Colon (tissue), 2 donors: ENCODE measurements around the gene SLC17A9.
"Not testable (repeated sequence)": the region's sequence is repeated elsewhere in the genome, so short reads cannot be mapped to it uniquely, and the experiment has no call there.

Experiments
- FAIRE-seq: peaks from 2 replicates; lab custom pipeline; 2012; peaks lifted over from hg19 to GRCh38; lab: Jason Lieb, UNC
- donor health status: control.
- donor health status: control.

SLC17A9 gene

DNA sequence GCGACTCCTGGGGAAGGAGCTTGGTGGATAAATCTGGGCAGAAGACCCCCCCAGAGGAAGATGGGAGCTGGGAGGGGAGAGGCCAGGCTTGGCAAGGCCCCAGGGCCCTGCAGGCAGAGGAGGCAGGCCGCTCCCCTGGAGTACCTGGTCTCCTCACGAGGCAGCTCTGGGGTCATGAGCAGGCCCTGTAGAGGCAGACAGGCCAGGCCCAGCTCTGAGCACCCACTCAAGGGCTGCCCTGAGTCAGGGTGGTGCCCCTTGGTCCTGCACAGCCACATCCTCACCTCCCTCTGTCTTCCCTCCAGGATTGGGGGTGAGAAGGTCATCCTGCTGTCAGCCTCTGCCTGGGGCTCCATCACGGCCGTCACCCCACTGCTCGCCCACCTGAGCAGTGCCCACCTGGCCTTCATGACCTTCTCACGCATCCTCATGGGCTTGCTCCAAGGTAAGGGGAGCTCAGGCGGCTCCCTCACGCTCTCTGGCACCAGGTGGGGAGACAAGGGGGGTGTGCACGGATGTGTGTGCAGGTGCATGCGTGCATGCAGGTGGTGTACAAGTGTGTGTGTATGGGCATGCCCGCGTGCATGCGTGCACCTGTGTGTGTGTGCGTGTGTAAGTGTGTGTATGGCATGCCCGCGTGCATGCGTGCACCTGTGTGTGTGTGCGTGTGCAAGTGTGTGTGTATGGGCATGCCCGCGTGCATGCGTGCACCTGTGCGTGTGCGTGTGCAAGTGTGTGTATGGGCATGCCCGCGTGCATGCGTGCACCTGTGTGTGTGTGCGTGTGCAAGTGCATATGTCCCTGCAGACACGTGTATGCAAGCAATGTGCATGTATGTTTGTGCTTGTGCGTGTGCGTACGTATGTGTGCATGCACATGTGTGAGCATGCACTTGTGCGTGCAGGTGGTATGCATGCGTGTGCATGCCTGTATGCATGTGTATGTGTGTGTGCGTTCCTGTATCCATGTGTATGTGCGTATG is 4.9 kb downstream of the SLC17A9 start:
- FAIRE-seq, result no peak

DNA sequence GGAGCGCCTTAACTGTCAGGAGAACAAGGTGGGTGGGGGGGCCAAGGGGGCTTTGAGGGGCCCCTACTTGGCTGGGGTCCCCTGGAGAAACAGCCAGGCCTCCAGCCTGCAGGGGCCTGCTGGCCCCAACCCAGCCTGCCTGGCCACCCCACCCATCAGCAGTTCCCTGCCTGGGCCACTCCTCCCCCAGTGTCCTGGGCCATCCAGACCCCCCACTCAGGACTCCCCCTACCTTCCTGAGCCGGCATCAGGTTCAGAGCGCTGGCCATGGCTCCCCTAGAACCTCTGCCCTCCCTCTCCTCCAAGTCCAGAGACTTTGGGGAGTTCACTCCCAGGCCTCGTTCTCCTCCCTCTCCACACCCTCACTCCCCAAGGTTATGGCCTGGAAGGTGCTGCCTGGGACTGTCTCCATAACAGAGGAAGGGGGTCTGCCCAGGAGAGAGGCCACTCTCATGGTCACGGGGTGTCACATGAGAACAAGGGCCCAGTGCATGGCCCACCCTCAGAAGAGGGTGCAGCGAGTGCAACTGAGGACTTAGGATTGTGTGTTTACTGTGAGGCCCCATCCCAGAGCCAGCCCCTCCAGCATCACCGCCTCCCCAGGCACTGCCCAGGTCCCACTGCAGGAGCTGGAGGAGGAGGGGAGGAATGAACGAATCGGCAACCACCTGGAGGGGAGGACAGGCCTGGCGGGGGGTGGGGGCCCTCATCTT is 6.0 kb downstream of the SLC17A9 start:
- FAIRE-seq, result no peak

DNA sequence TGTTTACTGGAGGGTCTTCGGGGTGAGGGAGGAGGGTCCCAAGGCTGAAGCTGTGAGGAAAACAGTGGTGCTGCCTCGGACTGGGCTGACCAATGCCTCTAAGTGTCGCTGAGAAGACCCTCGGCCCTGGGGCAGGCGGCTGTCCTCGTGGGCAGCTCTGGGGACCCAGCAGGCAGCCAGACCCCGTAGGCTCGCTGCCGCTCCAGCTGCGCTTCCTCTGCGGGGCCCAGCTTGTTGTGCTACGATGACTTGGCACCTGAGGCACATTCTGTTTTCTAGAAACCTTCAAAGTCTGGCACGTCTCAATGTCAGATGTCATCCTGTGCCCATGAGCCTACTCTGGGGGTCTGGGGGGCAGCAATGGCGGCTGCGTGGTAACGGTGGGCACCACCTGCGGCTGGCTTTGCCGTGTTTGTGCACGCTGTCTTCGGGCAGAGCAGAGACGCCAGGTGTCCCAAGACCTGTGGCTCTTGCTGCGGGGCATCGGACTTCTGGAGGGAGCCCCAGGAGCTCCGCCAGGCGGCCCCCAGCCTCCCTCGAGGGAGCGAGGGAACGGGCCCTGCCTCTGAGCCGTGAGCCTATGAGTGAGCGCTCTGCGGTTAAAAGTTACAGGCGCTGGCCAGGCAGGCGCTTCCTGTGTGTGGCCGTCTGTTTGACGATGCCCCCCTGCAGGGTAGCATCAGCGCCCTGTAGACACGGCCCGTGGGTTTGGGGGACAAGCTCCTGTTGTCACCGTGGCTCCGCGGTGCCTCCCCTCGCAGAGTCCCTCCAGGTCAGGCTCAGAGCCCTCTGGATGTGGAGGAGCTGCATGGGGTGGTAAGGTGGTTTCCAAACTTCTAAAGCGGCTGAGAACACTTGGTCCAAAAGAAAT is 6.8 kb downstream of the SLC17A9 start:
- FAIRE-seq, result no peak

DNA sequence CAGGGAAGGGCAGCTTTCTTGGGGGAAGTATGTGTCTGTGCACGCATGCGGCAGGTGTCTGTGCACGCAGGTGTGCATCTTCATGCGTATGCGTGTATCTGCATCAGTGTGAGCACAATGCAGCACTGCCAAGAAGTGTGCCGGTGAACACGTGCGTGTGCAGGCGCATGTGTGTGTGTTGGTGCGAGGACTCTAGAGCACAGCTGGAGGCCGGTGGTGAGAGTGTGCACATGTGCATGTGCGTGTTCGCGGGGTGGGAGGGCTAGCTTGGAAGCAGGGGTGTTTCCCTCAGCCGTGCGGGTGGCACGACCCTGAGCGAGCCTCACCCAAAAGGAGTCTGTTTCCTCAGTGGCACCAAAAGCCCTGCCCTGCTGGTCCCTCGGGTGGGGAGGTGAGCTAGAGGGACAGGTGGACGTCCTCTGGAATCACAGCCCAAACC is 7.5 kb downstream of the SLC17A9 start:
- no peak for FAIRE-seq

DNA sequence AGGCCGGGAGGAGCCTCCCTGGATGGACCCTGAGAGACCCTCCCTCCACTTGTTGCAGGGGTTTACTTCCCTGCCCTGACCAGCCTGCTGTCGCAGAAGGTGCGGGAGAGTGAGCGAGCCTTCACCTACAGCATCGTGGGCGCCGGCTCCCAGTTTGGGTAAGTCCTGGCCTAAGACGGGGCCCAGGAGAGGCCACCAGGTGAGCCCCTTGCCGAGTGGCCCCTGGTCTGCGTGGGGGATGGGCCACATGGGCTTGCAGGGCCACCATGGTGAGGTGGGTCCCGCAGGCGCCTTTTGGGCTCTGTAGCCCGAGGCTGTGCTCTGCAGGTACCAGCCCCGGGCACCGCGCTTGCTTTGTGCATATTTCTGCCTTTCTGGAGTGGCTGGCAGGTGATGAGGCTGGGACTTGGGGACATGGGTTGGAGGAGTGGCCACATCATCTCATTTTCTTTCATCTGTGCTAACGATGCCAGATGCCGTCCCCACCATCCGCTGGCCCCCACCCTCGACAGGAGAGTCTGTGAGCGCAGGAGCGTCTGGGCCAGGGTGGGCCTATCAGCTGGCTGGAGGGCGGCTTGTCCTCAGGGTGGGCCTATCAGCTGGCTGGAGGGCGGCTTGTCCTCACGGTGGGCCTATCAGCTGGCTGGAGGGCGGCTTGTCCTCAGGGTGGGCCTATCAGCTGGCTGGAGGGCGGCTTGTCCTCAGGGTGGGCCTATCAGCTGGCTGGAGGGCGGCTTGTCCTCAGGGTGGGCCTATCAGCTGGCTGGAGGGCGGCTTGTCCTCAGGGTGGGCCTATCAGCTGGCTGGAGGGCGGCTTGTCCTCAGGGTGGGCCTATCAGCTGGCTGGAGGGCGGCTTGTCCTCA is 8.2 kb downstream of the SLC17A9 start:
- not testable (repeated sequence) for FAIRE-seq

DNA sequence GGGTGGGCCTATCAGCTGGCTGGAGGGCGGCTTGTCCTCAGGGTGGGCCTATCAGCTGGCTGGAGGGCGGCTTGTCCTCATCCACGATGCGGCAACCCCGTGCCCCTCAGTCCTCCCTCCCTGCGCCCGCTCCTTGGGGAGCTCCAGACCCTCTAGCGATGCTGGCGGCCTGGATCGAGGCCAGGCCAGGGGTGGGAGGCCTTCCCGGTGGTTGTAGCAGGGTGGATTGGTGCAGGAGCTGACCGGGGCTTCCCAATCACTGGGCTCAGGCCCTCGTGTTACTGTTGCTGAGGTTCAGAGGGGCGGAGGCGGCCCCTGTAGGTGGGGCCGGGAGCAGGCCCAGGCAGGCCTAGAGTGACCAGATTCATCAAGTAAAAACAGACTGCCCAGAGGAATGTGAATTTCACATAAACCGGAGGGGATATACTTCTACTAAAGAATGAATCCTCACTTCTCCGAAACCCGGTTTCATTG is 8.8 kb downstream of the SLC17A9 start:
- no peak for FAIRE-seq

DNA sequence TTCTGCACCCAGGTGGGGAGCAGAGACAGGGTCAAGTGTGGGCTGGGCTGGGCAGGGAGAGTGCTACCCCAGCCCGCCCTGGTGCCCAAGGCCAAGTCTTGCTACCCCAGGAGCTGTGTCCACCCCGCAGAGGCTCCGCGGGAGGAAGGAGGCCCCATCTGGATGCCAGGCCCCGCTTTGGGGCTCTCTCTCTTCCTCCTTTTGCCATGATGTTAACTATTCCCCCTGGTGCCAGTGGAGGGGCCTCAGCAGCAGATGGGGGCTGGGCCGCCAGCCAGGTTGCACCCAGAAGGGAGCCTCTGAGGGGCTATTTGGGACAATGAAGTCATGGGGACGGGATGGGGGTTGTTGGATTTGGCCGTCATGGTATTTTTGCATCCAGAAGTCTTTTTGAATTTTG is 9.3 kb downstream of the SLC17A9 start:
- no peak for FAIRE-seq

DNA sequence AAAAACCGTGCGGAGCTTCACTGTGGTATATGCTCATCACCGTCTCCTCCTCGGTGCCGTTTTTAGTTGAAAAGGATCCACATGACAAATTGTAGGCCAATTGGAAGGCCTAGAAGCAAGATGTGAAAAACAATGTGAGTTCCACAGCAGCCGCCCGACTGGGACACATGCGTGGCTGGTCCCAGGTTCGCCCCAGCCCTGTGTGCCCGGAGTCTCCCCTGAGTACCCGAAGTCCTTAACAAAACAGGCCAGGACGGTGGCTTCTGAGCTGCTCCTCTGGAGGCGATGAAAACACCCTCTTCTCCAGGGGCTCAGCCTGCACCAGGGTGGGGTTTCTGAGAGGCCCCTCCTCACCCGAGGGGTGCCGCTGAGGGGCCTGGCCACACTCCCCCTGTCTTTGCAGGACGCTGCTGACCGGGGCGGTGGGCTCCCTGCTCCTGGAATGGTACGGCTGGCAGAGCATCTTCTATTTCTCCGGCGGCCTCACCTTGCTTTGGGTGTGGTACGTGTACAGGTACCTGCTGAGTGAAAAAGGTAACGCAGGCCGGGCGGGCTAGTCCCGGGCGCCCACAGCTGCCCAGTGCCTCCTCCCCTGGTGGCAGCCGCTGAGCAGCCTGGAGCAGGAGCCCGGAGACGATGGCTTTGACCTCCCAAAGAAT is 9.8 kb downstream of the SLC17A9 start:
- FAIRE-seq, result no peak

DNA sequence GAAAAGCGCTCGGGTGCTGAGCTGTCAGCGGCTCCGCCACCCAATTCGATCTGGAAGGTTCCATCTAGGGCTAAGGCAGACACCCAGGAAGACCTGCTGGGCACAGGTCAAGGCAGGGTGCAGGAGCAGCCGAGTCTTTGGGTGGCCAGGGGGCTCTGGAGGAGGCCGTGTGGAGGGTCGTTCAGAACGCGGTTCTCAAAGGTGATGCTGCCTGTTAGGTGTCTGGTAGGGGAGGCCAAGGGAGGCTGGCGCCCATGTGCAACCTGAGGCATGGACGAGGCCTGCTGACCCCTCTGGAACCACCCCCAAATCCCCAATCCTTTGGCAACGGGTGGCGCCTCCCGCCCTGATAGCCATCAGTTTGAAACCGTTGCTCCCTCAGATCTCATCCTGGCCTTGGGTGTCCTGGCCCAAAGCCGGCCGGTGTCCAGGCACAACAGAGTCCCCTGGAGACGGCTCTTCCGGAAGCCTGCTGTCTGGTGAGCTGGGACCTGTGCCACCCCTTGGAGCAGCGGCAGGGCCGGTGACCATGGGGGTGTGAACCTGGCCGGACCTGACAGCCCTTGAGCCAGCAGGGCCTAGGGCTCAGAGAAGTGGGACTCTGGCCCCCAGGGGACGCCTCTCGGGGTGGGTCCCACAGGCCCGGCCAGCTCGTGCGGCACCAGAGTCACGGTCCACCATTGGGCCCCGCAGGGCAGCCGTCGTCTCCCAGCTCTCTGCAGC is 10.5 kb downstream of the SLC17A9 start:
- FAIRE-seq, result no peak

DNA sequence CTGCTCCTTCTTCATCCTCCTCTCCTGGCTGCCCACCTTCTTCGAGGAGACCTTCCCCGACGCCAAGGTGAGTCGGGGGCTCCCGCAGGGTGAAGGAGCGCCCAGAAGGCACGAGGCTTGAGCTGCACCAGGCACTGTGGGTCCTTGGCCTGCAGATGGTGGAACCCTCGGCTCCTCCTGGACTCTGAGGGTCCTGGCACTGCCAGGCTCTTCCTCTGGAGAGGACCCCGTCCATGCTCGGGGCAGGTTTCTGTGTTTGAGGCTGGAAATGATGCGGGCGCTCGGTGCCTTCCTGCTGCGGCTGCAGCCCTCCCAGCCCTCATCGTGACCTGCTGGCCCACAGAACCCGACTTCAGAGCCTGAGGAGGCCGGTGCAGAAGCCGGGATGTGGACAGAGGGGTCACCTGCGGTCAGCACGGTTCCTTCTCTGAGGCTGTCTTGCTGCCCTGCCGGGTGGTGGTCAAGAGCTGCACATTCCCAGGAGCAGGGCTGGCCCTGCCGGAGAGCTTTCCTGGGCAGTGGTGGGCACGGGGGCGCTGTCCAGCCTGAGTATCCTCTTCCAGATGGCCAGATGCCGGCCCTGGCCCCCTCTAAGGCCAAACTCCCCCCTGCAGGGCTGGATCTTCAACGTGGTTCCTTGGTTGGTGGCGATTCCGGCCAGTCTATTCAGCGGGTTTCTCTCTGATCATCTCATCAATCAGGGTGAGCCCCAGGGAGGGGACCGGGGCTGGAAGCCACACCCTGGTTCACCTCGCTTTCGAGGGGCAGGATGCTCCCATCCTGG is 11.3 kb downstream of the SLC17A9 start:
- no peak for FAIRE-seq

DNA sequence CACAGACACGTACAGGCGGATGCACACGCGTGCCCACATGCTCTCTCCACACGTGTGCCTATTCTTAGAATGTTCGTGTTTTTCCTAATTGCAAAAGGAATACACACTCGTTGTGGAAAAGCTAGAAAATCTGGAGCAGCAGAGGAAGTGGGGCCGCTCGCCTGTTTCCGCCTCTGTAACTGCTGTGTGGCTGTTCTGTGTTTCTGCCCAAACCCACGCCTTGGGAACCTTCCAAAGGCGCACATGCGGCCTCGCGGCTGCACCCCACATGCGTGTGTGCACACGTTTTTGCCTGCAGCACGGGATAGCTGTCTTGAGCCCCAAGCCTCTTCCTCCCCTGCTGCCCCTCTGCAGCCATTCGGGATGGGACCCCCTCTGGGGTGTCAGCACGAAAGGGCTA is 12.2 kb downstream of the SLC17A9 start:
- FAIRE-seq, result no peak

DNA sequence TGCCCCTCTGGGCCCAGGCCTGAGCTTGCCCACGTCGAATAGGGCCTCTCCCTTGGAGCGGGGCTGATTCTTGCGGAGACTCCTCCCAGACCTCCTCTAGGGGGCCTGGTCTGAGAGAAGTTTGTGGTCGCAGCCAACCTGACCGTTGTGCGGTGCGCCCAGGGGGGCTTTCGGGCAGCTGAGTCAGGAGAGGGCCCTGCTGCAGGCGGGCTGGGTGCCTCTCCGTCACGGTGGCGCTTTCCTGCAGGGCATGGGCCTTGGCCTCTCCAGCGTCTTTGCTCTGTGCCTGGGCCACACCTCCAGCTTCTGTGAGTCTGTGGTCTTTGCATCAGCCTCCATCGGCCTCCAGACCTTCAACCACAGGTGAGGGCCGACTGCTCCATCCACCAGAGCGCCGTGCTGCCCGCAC is 12.9 kb downstream of the SLC17A9 start:
- FAIRE-seq, result no peak

DNA sequence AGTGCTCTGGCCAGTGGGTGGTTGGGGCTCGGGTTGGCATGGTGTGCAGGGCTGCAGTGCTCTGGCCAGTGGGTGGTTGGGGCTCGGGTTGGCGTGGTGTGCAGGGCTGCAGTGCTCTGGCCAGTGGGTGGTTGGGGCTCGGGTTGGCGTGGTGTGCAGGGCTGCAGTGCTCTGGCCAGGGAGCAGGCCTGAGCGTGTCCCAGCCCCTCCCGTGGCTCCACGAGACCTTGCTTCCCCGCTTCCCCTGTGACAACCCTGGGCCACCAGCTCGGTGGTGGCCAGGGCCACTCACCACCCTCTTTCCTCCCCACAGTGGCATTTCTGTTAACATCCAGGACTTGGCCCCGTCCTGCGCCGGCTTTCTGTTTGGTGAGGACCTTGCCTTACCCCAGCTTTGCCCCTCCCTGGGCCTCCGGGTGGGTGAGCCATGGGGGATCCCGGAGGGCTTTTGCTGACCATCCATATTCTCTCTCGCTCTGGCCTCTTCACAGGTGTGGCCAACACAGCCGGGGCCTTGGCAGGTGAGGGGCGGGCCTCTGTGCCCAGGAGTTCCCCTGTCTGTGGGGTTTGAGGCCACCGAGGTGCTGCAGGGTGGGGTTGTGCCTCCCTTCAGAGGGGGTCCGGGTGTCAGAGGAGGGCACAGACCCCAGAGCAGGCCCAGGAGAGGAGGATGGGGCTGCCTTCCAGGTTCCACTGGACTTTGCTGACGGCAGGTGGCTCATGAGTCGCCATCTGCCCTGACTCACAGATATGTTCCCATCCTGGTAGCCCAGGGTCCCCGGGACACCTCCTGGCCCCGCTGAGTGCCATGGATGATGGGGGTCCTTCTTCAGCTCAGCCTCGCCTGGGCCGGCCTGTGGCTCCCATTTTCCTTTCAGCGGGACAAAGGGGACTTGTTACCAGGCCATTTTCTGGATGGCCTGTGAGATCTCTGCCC is 14.0 kb downstream of the SLC17A9 start:
- FAIRE-seq, result no peak

DNA sequence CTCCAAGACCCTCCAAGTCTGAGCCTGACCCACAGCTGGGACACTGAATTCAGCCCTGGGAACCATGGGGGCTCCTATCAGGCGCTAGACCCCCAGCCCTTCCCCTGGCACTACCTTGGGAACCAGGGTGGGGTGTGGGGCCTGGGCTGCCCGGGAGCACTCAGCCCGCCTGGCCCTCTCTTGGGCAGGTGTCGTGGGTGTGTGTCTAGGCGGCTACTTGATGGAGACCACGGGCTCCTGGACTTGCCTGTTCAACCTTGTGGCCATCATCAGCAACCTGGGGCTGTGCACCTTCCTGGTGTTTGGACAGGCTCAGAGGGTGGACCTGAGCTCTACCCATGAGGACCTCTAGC is 14.6 kb downstream of the SLC17A9 start:
- FAIRE-seq, result no peak

DNA sequence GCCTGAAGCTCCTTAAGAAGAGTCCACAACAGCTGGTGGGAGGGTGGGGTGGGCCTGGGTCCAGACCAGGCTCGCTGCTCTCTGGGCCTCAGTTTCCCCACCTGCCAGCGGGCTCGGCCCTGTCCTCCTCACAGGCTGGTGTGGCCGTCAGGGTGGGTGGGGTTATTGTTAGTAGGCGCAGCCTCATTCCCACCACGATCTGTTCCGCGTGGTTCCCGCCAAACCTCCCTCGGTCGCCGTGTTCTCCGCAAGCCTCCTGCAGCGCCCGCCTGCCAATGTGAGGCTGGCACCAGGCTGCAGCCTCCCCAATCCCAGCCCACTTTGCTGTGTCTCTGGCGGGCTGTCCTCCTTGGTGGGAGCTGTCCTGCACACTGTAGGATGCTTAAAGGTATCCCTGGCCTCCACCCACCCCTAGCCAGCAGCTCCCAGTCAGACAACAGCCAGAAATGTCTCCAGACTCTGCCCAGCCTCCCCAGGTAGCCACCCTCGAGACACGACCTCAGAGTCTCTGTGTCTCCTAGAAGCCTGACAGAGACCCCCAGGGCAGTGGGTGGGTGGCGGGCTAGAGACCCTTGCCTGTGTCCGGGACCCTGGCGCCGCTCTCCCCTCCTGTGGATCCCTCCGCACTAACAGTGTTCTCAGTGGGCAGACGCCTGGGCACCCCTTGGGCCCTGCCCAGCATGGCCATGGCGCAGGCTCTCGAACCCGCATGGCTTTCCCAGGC is 15.3 kb downstream of the SLC17A9 start:
- no peak for FAIRE-seq

DNA sequence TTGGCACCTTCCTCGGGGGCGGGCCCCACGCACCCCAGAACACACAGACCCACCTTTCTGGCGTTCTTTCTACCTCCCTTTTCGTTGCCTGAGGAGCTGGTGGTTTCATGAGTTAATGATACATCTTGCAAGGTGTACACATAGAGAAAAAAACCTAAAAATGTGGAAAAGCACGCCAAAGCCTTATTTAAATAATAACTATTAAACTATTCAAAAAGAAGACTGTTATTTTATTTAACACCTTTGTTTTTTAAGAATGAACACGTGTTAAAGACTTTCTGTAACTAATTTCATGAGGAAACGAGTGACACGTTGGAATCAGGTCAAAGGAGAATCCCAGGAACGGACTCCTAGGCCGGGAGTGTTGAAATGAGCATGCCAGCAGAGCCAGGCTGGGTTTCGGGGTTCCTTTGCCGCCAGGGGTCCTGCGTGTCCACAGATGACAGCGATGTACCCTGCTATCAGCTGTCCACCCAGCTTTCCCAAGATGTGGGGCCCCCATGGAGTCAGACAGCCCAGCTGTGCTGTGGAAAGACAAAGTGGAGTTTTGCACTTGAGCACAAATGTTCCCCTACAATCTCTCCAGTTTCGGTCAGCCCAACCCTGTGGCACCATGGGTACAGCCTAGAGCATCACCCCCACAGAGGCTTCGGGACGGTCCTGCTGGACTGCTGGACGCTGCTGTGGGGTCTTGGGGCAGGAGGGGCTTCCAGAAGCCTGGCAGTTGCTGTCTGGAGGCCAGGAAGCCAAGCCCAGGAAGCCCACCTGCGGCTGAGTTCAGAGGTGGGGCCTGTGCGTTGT is 16.1 kb downstream of the SLC17A9 start:
- FAIRE-seq, result no peak
